AG08396 (cell line): ENCODE results near the gene CBL.

ENCODE experiments used
- DNase-seq: peaks from one replicate; pipeline ENCODE4 v3.0.0; 2012; ENCODE audit warnings: low spot score, mixed read lengths

Gene CBL

GRCh38 chr11:119347242-119347641 is 141.1 kb downstream of the CBL start:
- DNase-seq: no peak

- DNase-seq: no peak
Measured at GRCh38 chr11:119347940-119348605, 141.9 kb downstream of the CBL start.

DNA sequence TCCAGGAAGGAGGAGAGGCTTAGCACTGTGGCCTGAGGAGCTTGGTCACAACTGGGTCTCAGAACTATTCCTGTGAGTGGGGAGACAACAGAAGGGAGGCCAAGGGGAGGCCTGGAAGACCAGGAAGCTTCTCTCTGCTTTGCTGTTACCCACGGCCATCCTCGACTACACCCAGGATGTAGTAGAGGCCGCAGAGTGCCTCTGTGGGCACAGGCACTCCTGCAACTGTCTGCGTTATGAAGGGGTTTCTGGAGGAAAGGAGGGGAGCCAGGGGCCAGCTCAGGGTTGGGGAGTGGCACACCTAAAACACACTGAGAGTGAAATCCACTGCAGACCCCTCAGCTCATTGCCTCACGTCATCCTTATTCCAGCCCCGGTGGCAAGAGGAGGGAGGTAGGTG is 144.2 kb downstream of the CBL start:
- DNase-seq: no peak

GRCh38 chr11:119351232-119351631 is 145.1 kb downstream of the CBL start:
- no peak for DNase-seq

- no peak for DNase-seq
Measured at GRCh38 chr11:119352857-119353260, 146.7 kb downstream of the CBL start.

GRCh38 chr11:119355091-119355843 is 149.1 kb downstream of the CBL start:
- DNase-seq: no peak

DNA sequence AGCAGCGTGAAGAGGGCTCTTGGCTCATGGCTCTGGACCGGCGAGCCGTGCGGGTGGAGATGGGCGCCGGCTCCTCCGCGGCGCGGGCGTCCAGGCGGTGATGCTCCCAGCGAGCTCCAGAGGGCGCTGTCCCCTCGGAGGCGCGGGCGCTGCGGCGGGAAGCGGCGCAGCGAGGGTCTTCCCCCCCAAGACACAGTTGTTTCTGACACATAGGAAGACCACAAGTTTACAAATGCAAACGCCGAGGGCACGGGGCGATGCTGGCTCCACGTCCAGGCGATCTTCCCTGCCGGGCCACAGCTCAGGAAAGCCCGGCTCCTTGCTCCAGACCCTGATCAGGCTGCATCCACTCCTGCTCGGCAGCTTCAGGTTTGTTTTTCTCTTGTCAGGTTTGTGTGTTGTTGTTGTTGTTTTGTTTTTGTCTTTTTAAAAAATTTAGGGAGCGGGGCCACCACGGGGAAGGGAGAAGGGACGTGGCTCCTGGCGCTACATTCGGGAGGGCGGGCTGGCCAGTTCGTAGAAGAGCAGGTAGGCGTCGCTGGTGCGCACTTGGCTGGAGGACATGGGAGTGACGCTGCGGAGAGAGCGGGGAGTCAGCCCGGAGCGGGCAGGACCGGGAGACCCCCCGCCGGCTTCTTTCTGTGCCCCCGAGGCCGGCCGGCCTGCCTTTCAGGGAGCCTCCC is 150.4 kb downstream of the CBL start:
- DNase-seq: peak; percentile 92

GRCh38 chr11:119357074-119357473 is 150.9 kb downstream of the CBL start:
- no peak for DNase-seq
